H9 (cell line): ENCODE data around the gene TMEM141. TPM values are rescaled to one million over a fixed set of nuclear protein-coding genes. Genes with fewer than 3 reads are reported as not detected.
A peak's percentile ranks its signal among the peaks of the same experiment; 100 is the strongest.

Experiments
- DNase-seq: peaks from one replicate; pipeline ENCODE4 v3.0.0-alpha.2; 2017
- H2AFZ ChIP-seq: one replicate; pipeline ENCODE4 v1.6.1; 2013; ENCODE audit warnings: mild to moderate bottlenecking, low read length, control low read depth, moderate library complexity
- H2AK5ac ChIP-seq: 2 replicates; pipeline ENCODE4 v1.6.1; 2013; ENCODE audit warnings: low read length, control low read depth, mixed read lengths; ENCODE audit not compliant: insufficient read length
- H2BK120ac ChIP-seq: one replicate; pipeline ENCODE4 v1.6.1; 2013; ENCODE audit warnings: low read depth, mild to moderate bottlenecking, low read length, control low read depth, inconsistent platforms; ENCODE audit not compliant: poor library complexity, severe bottlenecking
- H2BK12ac ChIP-seq: 2 replicates; pipeline ENCODE4 v1.6.1; 2013; ENCODE audit warnings: low read length, control low read depth, mixed read lengths, low read depth; ENCODE audit not compliant: insufficient read length
- H2BK15ac ChIP-seq: 2 replicates; pipeline ENCODE4 v1.6.1; 2013; ENCODE audit warnings: low read depth, low read length, control low read depth
- H2BK20ac ChIP-seq: one replicate; pipeline ENCODE4 v1.6.1; 2013; ENCODE audit warnings: low read depth, mild to moderate bottlenecking, low read length, control low read depth, inconsistent platforms; ENCODE audit not compliant: poor library complexity, severe bottlenecking
- H2BK5ac ChIP-seq: 2 replicates; pipeline ENCODE4 v1.6.1; 2013; ENCODE audit warnings: low read length, control low read depth, mixed read lengths; ENCODE audit not compliant: insufficient read length
- H3K14ac ChIP-seq: 2 replicates; pipeline ENCODE4 v1.6.1; 2013; ENCODE audit warnings: low read length, control low read depth; ENCODE audit not compliant: insufficient read depth
- H3K18ac ChIP-seq: 2 replicates; pipeline ENCODE4 v1.6.1; 2013; ENCODE audit warnings: low read depth, mild to moderate bottlenecking, mixed read lengths, low read length, control low read depth; ENCODE audit not compliant: insufficient read length
- H3K23ac ChIP-seq: 2 replicates; pipeline ENCODE4 v1.6.1; 2013; ENCODE audit warnings: low read length, control low read depth, mixed read lengths, low read depth; ENCODE audit not compliant: insufficient read length
- H3K23me2 ChIP-seq: 2 replicates; pipeline ENCODE4 v1.6.1; 2013; ENCODE audit warnings: low read depth, mild to moderate bottlenecking, mixed read lengths, low read length, control low read depth; ENCODE audit not compliant: insufficient read length, poor library complexity, severe bottlenecking
- H3K27ac ChIP-seq: 2 replicates; pipeline ENCODE4 v1.5.1; 2013; ENCODE audit warnings: low read length, control low read depth, mixed read lengths, low read depth; ENCODE audit not compliant: insufficient read length
- H3K27me3 ChIP-seq: 2 replicates; pipeline ENCODE4 v1.6.1; 2013; ENCODE audit warnings: low read length, control low read depth, inconsistent platforms; ENCODE audit not compliant: insufficient read depth
- H3K4ac ChIP-seq: 2 replicates; pipeline ENCODE4 v1.6.1; 2013; ENCODE audit warnings: low read depth, mild to moderate bottlenecking, control low read depth, inconsistent platforms, low read length, moderate library complexity
- H3K4me1 ChIP-seq: 2 replicates; pipeline ENCODE4 v1.6.1; 2013; ENCODE audit warnings: low read length, control low read depth, inconsistent platforms; ENCODE audit not compliant: insufficient read depth
- H3K4me2 ChIP-seq: 2 replicates; pipeline ENCODE4 v1.6.1; 2013; ENCODE audit warnings: low read length, control low read depth, mixed read lengths; ENCODE audit not compliant: insufficient read length, insufficient read depth
- H3K56ac ChIP-seq: 2 replicates; pipeline ENCODE4 v1.6.1; 2013; ENCODE audit warnings: low read depth, mild to moderate bottlenecking, mixed read lengths, low read length, control low read depth; ENCODE audit not compliant: insufficient read length
- H3K79me1 ChIP-seq: 2 replicates; pipeline ENCODE4 v1.6.1; 2013; ENCODE audit warnings: low read depth, mild to moderate bottlenecking, moderate library complexity, low read length, control low read depth, inconsistent platforms; ENCODE audit not compliant: insufficient read depth, poor library complexity, severe bottlenecking
- H3K79me2 ChIP-seq: 2 replicates; pipeline ENCODE4 v1.6.1; 2013; ENCODE audit warnings: low read length, control low read depth, inconsistent platforms; ENCODE audit not compliant: insufficient read depth
- H3K9ac ChIP-seq: 2 replicates; pipeline ENCODE4 v1.6.1; 2013; ENCODE audit warnings: low read length, control low read depth, mixed read lengths; ENCODE audit not compliant: insufficient read length; ENCODE audit errors: extremely low read depth
- H3K9me3 ChIP-seq: one replicate; pipeline ENCODE4 v1.6.1; 2013; ENCODE audit warnings: low read depth, low read length, inconsistent platforms; ENCODE audit not compliant: control insufficient read depth
- H3T11ph ChIP-seq: one replicate; pipeline ENCODE4 v1.6.1; 2013; ENCODE audit warnings: mild to moderate bottlenecking, low read length, control low read depth, inconsistent platforms
- H4K20me1 ChIP-seq: one replicate; pipeline ENCODE4 v1.6.1; 2013; ENCODE audit not compliant: control insufficient read depth, insufficient read length, insufficient read depth
- H4K5ac ChIP-seq: 2 replicates; pipeline ENCODE4 v1.6.1; 2013; ENCODE audit warnings: low read depth, mild to moderate bottlenecking, mixed read lengths, low read length, control low read depth; ENCODE audit not compliant: insufficient read length
- H4K8ac ChIP-seq: replicated peaks from 2 replicates; pipeline ENCODE4 v1.6.1; 2013; ENCODE audit warnings: low read length, control low read depth, mixed read lengths, low read depth; ENCODE audit not compliant: insufficient read length
- H4K91ac ChIP-seq: 2 replicates; pipeline ENCODE4 v1.6.1; 2013; ENCODE audit warnings: low read depth, mild to moderate bottlenecking, moderate library complexity, mixed read lengths, low read length, control low read depth; ENCODE audit not compliant: insufficient read length
- H3K27ac Mint-ChIP-seq, 3 experiments: 2 replicates in 2 of 3; 3 replicates in 1 of 3; pipeline ENCODE4 v1.8.0; 2020 to 2021; ENCODE audit warnings: mixed read lengths in 3 of 3, mild to moderate bottlenecking in 1 of 3, moderate library complexity in 1 of 3
- H3K27me3 Mint-ChIP-seq: 2 replicates; pipeline ENCODE4 v1.8.0; 2021; ENCODE audit warnings: low read depth, mild to moderate bottlenecking, moderate library complexity, mixed read lengths
- H3K36me3 Mint-ChIP-seq, 3 experiments: 2 replicates in 2 of 3; 3 replicates in 1 of 3; pipeline ENCODE4 v1.8.0; 2020 to 2021; ENCODE audit warnings: low read depth in 3 of 3, mixed read lengths in 3 of 3; ENCODE audit not compliant: insufficient read depth in 1 of 3
- H3K4me1 Mint-ChIP-seq, 2 experiments: 2 replicates each; pipeline ENCODE4 v1.8.0; 2020; ENCODE audit warnings: mixed read lengths in 2 of 2
- H3K4me3 Mint-ChIP-seq, 2 experiments: 2 replicates in 1 of 2; 3 replicates in 1 of 2; pipeline ENCODE4 v1.8.0; 2020 to 2021; ENCODE audit warnings: mild to moderate bottlenecking in 2 of 2, mixed read lengths in 2 of 2, moderate library complexity in 1 of 2
- H3K9me3 Mint-ChIP-seq, 2 experiments: 2 replicates in 1 of 2; 3 replicates in 1 of 2; pipeline ENCODE4 v1.8.0; 2020; ENCODE audit warnings: mild to moderate bottlenecking in 2 of 2, mixed read lengths in 2 of 2, moderate library complexity in 1 of 2
- CTCF ChIP-seq: fragments of 200-600 bp; sonication (generic); conservative IDR thresholded peaks from 3 replicates; pipeline ENCODE4 v1.8.0; 2021; ENCODE audit warnings: antibody characterized with exemption, mild to moderate bottlenecking
- WGBS: extraction: QIAGEN DNeasy Blood & Tissue Kit; methylation state at CpG from one replicate; pipeline ENCODE4 v1.1.7; 2013; ENCODE audit warnings: missing lambda C conversion rate, low lambda C conversion rate, mixed read lengths; ENCODE audit not compliant: insufficient read length; ENCODE audit errors: extremely low coverage; 5-methylcytosine and 5-hydroxymethylcytosine counted together
- total RNA-seq: library from RNA; stranded (reverse); gene quantifications from 2 replicates; pipeline ENCODE4 v1.2.1, GENCODE V29; 2021

TMEM141 gene
- total RNA-seq, 1 experiment from 2014 or later, result 55.2 TPM

GRCh38 chr9:136784249-136784996 is 6.7 kb upstream of the TMEM141 start:
- peak; percentile 63 for TF ChIP-seq CTCF
- Histone ChIP-seq H3K56ac (no peak overlapping the region), H4K20me1 (no peaks in the 10 kb centered on the region), H3K79me2 (no peaks in the 10 kb centered on the region), H3K9ac (no peak overlapping the region), H2BK5ac (no peak overlapping the region), H2BK20ac (no peak overlapping the region), H3K27me3 (no peaks in the 10 kb centered on the region), H3K18ac (no peak overlapping the region), H2AFZ (no peak overlapping the region), H2BK120ac (no peak overlapping the region), H3K4ac (no peak overlapping the region), H3K23me2 (no peaks in the 10 kb centered on the region), H2BK12ac (no peak overlapping the region), H3K23ac (no peak overlapping the region), H3K14ac (no peak overlapping the region), H2AK5ac (no peak overlapping the region), H4K91ac (no peak overlapping the region), H3K27ac (no peak overlapping the region), H3K4me1 (no peaks in the 10 kb centered on the region), H3T11ph (no peak overlapping the region), H3K79me1 (no peaks in the 10 kb centered on the region), H4K8ac (no peak overlapping the region), H3K9me3 (no peaks in the 10 kb centered on the region), H2BK15ac (no peak overlapping the region), H4K5ac (no peak overlapping the region), H3K4me2 (no peak overlapping the region)
- no CpG with 5 or more reads among the region's 9 CpGs for WGBS
- Mint-ChIP-seq H3K27ac (no peak overlapping the region), H3K4me3 (no peak overlapping the region), H3K27me3 (peaks cover 36% of the 10 kb centered on the region), H3K36me3 (no peaks in the 10 kb centered on the region), H3K9me3 (no peaks in the 10 kb centered on the region; a peak in 1 of 5 replicates), H3K4me1 (peaks cover 5 to 13% of the 10 kb centered on the region in 2 experiments)
- DNase-seq, result no peak
